Measurements from ENCODE around the gene UPB1.
"Not testable (repeated sequence)": the region's sequence is repeated elsewhere in the genome, so short reads cannot be mapped to it uniquely, and the experiment has no call there.

Gene UPB1

DNA sequence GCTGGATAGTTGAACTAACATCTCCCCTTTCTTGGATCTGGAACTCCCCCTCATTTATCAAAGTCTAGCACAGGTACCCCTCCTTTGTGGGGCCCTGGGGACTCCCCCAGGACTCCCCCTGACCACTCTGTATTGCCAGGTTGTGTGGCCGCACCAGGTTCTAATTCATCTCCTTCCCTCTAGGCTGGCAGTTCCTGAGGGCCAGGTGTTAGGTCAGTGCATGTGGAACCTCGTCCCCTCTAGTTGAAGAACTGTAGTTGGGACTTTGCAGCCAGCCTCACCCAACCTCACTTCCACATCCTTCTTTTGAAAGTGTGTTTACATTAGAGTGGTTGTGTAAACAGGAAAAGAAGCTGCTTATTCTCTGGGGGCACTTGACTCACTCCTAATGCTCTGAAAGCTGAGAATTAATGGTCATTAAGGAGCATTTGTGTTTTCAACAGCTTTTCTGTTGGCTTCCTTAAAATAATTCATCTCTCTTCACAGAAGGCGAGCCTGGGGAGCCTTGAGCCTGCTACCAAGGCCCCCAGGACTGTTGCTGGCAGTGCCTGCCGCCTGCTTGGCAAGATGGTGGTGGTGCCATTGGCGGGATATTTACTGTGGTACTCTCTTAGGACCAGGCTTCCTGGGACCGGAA lies 11.8 kb downstream of the UPB1 start:
- no peak for DNase-seq

DNA sequence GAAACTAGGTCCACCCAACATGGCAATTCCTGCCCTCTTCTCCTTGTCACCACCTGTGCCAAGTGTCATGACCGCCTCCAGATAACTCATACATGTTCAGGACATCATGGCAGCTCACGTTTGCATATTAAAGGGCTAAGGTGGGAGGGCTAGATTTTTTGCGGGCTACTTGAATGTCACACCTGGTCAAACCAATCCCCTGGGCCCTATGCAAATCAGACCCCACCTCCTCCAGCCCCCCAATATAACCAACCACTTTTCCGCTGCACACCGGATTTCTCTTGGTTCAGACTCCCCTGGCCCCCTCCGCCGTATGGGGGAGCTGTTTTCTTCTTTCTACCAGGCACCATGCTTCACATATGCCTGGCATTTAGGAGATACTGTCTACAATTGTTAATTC lies 12.6 kb downstream of the UPB1 start:
- no peak for DNase-seq

DNA sequence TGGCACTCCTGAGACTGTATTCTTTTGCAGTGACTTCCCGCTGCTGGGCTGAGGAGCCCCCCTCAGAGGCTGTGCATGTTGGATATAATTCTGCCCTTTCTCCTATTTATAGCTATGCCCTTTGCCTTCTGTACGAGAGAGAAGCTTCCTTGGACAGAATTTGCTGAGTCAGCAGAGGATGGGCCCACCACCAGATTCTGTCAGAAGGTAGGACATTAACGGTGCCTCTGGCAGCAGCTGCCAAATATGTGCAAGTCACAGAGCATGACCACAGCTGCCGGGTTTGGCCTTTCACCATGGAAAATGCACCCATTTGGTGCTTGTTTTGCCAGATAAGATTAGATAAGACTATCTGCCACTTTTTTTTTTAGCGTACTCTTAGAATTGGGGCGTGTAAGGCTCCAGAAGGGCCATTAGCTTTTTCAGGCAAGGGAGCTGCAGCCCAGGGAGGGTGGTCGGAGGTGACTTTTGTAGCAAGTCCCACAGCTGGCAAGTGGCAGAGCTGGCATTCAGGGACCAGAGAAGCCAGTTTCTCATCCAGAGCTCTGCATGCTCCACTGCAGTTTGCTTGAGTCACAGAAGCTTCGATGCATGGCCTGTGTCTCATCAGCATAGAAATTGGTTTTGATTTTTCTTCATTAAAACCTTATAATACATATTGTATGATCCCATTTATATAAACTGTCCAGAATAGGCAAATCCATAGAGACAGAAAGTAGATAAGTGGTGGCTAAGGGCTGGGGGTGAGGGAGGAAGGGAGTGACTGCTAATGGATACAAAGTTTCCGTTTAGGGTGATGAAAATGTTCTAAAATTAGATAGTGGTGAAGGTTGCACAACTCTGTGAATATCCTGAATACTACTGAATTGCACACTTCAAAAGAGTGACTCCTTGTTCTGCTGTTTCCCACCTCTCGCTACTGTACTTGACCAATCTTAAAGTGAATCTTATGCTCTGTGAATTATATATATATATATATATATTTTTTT lies 15.8 kb downstream of the UPB1 start:
- DNase-seq = no peak

DNA sequence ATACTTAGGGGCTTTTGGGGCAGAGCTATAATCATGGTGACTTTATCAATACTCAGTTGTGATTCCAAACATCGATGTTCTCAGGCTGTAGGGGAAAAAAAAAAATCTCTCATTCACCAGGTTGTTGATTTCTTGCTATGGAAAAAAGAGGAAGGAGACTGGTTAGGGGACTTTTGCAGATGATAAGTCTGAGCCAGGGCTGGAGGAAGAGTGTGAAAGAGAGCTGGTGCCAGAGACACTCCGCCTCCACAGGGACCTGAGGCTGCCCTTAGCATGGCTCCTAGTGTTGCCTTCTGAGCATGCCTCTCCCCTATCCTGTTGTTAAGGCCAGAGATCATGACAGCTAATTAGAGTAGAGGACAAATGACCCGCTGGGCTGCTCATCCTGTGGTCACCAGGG lies 16.9 kb downstream of the UPB1 start:
- DNase-seq = no peak

DNA sequence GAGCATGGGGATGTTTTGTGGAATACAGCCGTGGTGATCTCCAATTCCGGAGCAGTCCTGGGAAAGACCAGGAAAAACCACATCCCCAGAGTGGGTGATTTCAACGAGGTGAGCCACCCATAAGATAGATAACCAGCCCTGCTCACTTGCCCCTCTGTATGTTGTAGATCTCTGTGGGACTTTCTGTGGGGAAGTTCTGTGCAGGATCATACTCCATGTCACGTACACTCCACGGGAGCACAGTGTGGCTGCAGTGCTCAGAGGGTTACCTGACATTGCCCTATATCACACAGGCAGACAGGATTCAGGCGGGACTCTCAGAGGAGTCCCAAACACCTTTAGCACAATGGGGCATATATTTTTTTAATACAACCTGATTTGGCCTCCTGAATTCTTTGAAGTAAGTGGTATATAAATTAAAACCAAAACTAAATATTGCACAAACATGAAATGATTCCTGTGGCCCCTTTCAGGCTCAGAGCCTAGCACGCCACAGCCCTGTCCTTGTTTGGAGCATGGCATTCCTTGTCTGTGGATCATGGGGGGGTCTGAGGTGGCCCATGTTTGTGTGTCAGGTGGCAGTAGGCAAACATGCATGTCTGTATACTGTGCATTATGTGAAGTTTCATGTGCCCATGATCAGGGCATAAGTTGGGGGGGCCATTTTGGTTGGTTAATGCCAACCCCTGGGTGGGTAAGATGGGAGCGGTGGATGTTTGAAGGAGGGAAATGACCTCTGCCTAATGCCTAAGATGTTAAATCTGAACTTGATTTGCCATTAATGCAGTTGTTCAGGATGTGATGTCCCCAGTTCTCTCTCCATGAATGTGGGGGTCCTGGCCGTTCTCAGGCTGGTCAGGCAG lies 18.5 kb downstream of the UPB1 start:
- DNase-seq = no peak

- no peak for DNase-seq
Observed at GRCh38 chr22:24514241-24515026, 19.3 kb downstream of the UPB1 start.

DNA sequence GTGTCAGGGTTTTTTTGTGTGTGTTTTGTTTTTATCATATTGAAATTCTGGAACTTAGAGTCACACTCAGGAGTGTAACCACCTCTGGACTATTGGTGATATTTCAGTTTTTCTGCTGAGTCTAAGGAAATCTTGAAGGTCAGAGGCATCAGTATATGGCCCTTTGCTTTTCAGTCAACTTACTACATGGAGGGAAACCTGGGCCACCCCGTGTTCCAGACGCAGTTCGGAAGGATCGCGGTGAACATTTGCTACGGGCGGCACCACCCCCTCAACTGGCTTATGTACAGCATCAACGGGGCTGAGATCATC lies 19.9 kb downstream of the UPB1 start:
- DNase-seq = no peak

GRCh38 chr22:24516301-24516737 lies 21.2 kb downstream of the UPB1 start:
- no peak for DNase-seq

GRCh38 chr22:24517446-24517845 lies 22.3 kb downstream of the UPB1 start:
- no peak for DNase-seq

DNA sequence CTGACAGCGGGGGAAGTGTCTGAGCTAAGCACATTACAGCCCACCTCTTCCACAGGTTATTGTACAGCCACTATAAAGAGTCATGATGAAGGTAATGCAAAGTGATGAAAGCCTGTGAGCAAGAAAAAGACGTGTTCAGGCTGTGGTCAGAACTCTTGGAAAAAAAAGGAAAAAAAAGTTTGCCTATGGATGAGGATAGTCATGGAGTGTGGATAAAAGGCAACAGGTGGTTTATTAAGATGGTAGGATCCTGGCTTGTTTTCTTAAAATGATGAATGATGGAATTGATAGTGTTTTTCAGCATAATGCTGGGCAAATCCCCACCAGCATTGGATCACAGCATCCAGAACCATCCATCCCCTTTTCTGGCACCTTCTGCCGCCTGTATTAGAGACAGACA lies 23.1 kb downstream of the UPB1 start:
- DNase-seq = no peak

GRCh38 chr22:24518771-24519485 lies 23.8 kb downstream of the UPB1 start:
- no peak for DNase-seq

DNA sequence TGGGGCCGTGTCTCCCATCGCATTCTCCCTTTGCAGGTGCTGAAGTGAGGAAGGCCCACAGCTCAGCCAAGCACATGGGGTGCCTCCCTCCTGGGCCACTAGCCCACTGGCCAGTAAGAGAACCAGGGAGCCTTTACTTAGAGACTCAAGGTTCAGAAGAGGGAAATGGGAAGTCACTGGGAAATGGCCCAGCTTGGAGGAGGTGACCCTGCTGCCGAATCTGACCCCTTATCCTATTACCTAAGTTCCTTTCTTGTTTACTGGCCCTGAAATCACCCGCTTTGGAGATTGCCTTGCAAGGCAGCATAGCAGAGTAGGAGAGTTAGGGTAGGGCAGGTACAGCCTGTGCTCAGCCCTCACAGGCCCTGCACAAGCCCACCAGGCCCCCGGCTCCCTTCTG lies 24.4 kb downstream of the UPB1 start:
- no peak for DNase-seq

GRCh38 chr22:24521791-24522245 lies 26.7 kb downstream of the UPB1 start:
- DNase-seq = peak; percentile 24

GRCh38 chr22:24523873-24524272 lies 28.7 kb downstream of the UPB1 start:
- DNase-seq = no peak

GRCh38 chr22:24525416-24526037 lies 30.4 kb downstream of the UPB1 start:
- DNase-seq = peak; percentile 78

DNA sequence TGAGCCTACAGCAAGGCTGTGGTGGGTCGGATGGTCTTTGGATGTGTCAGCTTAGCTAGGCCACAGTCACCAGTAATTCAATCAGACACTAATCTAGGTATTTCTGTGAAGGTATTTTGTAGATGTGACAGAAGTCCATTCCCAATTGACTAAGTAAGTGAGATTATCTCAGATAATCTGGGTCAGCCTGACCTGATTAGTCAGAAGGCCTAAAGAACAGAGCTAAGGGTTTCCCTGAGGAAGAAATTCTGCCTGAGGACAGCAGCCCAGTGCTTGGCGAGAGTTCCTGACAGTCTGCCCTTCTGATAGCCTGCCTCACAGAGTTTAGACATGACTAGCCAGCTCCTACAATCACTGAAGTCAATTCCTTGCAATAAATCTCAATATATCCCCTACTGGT lies 31.1 kb downstream of the UPB1 start:
- DNase-seq = no peak

GRCh38 chr22:24529898-24530297 lies 34.8 kb downstream of the UPB1 start:
- DNase-seq = no peak

DNA sequence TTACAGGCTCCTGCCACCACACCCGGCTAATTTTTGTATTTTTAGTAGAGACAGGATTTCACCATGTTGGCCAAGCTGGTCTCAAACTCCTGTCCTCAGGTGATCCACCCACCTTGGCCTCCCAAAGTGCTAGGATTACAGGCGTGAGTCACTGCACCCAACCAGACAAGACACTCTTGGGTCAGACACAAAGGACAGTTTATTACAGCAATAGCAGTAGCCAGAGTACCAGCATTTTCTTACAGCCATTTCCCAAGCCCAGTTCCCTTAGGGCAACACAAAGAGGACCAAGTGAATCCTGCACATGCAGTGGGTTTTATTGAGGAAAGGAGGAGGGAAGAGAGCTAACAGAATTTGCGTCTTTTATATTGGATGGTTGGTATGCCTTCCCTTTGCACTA lies 35.8 kb downstream of the UPB1 start:
- not testable (repeated sequence) for DNase-seq

DNA sequence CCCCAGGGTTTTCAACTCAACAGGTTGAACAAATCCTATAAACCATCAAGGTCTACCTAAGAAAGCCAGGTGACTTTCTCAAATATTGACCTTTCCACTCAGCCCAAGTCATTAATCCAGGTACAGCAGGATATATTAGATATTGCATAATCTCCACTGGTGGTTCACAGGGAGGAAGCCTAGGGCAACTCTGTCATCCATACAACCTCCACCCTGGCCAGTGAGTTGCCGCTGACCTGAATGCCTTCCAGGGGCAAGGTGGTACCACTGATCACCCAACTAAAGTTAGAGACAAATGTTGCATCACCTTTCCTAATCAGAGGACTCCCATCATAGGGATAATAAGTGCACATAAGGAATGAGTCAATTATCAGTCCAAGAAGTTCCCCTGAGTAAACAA lies 36.9 kb downstream of the UPB1 start:
- DNase-seq = no peak

GRCh38 chr22:24535348-24535747 lies 40.2 kb downstream of the UPB1 start:
- no peak for DNase-seq

GRCh38 chr22:24536089-24536488 lies 41.0 kb downstream of the UPB1 start:
- no peak for DNase-seq
